ENCODE results near the gene KLHDC9. TPM values are rescaled to one million over a fixed set of nuclear protein-coding genes. Genes with fewer than 3 reads are reported as not detected.

KLHDC9 gene
- total RNA-seq, 1 experiment from 2014 or later = not detected

DNA sequence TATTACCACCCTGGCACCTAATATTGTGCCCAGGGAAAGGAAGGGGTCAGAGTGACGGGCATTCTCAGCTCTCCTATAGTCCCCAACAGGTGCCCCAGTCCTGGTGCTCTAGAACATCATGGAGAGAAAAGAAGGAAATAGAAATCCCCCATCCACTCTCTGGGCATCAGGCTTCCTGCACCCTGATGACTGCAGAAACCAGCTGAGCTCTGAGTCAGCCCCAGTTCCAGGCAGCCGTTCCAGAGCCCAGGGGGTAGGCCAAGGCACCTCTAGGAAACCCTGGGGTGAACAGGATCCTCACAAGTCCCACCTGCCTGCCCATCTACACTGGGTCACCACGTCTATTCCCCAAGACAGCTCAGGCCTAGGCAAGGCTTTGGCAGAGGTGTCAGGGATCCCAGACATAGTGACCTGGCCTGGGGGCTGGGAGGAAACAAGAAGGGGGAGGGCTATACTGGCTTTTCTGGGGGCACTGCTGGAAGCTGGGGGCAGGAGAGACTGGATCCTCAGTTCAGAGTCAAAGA is 9.5 kb upstream of the KLHDC9 start:
- Histone ChIP-seq H3K36me3 (no peaks in the 10 kb centered on the region), H3K4me3 (no peak overlapping the region), H3K9me3 (no peaks in the 10 kb centered on the region), H3K27me3 (no peaks in the 10 kb centered on the region)
- peak; percentile 50 for DNase-seq

- H3K4me3 ChIP-seq = no peak within 1 kb of the TSS
- DNase-seq = no peak
- no peaks in the 10 kb centered on the region for H3K36me3 ChIP-seq
These were observed 8.8 kb upstream of the KLHDC9 start, which contains the start of gene NECTIN4 for GRCh38 chr1:161089251-161089924. Gene NECTIN4, minus strand, starts transcription at chr1:161089558. Its CDS starts 262 bp downstream, at chr1:161089296.

GRCh38 chr1:161089938-161090337 is 8.2 kb upstream of the KLHDC9 start:
- Histone ChIP-seq H3K9me3 (no peaks in the 10 kb centered on the region), H3K4me3 (no peak overlapping the region), H3K36me3 (no peaks in the 10 kb centered on the region), H3K27me3 (no peaks in the 10 kb centered on the region)
- no peak for DNase-seq

More at GRCh38 chr1:161089251-161089924, 8.8 kb upstream of the KLHDC9 start, which contains the start of gene NECTIN4:
- Histone ChIP-seq H3K9me3 (no peaks in the 10 kb centered on the region), H3K27me3 (no peaks in the 10 kb centered on the region)

DNA sequence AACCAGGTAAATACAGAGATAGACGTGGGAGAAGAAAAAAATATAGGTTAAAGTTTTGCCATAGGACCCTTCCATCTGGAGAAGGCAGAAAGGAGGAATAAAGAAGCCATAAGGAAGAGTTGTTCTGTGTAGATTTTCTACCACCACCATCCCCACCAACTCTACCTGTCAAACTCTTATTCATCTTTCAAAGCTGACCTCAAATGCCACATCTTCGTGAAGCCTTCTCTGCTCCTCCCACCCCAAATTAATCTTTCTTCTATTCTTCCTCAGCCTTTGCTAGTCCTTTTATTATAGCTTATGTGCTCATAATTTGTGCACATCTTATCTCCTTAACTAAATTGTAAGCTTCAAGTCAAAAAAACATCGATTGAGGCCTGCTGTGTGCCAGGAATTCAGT is 7.5 kb upstream of the KLHDC9 start:
- no peak for DNase-seq
- no peak overlapping the region for H3K4me3 ChIP-seq
- no peaks in the 10 kb centered on the region for H3K9me3 ChIP-seq
- H3K27me3 ChIP-seq = no peaks in the 10 kb centered on the region
- no peaks in the 10 kb centered on the region; the same call in 1 of the 2 replicates for H3K36me3 ChIP-seq

DNA sequence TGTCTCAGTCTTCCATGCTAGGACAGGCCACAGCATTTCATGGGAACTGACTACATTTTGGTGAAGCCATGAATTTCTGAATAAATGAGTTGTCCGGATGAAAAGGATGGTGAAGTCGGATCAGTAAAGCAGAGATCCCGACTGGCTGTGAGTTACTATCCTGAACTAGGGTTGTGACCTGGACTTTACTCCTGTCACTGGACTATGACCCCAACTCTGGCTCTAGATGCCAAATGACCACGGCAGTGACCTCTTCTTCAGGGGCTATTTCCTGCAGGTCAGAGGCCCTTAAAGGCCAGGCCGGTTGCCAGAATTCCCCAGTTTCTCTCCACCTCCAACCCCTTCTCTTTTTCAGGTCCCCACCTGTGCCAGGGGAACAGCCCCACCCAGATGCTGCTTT is 7.1 kb upstream of the KLHDC9 start:
- no peak for DNase-seq
- H3K36me3 ChIP-seq = no peaks in the 10 kb centered on the region; the same call in 1 of the 2 replicates
- H3K27me3 ChIP-seq = no peaks in the 10 kb centered on the region
- no peaks in the 10 kb centered on the region for H3K9me3 ChIP-seq
- H3K4me3 ChIP-seq = no peak overlapping the region

DNA sequence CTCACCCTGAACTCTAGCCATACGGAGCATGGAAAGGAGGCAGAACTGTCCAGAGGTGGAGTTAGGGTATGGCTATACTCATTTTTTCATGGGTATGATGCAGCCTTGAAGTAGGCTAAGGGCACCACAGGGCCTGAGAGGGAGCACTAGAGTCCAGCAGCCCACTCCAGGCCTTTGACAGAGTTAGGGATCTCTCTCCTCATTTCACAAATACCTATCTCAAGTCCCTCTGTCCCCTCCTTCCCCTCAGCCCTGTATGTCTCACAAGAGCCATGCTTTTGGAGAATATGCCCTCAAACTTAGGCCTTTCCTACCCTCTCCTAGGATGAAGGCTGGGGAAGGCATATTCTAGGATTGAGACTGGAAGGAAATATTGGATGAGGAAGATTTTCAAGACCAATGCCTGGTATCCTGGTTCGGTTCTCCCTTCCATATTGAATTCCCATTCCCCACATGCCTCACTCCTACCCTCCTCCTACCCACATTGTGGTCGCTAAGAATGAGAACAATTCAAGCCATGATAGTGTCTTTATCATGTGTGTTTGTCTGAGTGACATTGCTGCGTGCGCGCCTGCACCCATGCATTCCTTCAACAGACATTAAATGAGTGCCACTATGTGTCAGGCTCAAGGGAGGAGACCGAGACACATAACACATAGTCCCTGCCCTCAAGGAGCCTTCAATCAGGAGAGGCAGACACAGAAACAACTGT is 6.2 kb upstream of the KLHDC9 start:
- DNase-seq = no peak
- H3K9me3 ChIP-seq = no peaks in the 10 kb centered on the region
- no peaks in the 10 kb centered on the region for H3K27me3 ChIP-seq
- no peaks in the 10 kb centered on the region; the same call in 1 of the 2 replicates for H3K36me3 ChIP-seq
- no peak overlapping the region for H3K4me3 ChIP-seq

DNA sequence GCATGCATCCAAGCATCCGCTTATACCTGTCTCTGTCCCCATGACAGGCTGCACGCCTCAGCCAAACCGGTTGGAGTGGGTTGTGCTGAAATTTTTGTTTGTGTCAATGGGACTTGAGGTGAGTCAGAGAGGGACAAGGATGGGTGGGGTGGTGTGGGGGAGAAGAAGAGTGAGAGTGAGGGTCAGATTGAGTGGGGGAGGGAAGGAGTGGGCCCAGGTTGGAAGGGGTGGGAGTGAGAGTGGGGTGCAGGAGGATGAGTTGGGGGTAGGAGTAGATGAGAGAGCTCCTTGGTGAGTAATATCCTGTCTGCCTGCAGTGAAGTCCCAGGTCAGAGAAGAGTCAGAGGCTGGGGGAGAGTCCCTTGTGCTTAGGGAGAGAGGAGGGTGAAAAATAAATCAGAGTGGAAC is 5.5 kb upstream of the KLHDC9 start:
- Histone ChIP-seq H3K27me3 (no peaks in the 10 kb centered on the region), H3K36me3 (no peaks in the 10 kb centered on the region; the same call in 1 of the 2 replicates), H3K9me3 (no peaks in the 10 kb centered on the region), H3K4me3 (no peak overlapping the region)
- DNase-seq = peak; percentile 47

GRCh38 chr1:161094481-161094880 is 3.7 kb upstream of the KLHDC9 start:
- no peaks in the 10 kb centered on the region for H3K27me3 ChIP-seq
- DNase-seq = no peak
- H3K9me3 ChIP-seq = no peaks in the 10 kb centered on the region
- peaks cover 8% of the 10 kb centered on the region for H3K36me3 ChIP-seq
- H3K4me3 ChIP-seq = no peak overlapping the region

- Histone ChIP-seq H3K36me3 (peaks cover 15% of the 10 kb centered on the region), H3K4me3 (no peak overlapping the region), H3K9me3 (no peaks in the 10 kb centered on the region), H3K27me3 (no peaks in the 10 kb centered on the region)
- DNase-seq = no peak
These were observed 2.9 kb upstream of the KLHDC9 start for GRCh38 chr1:161095230-161095629.

- DNase-seq = no peak
- Histone ChIP-seq H3K9me3 (no peaks in the 10 kb centered on the region), H3K36me3 (peaks cover 22% of the 10 kb centered on the region), H3K27me3 (no peaks in the 10 kb centered on the region), H3K4me3 (no peak overlapping the region)
These were observed 2.1 kb upstream of the KLHDC9 start for GRCh38 chr1:161096015-161096414.

DNA sequence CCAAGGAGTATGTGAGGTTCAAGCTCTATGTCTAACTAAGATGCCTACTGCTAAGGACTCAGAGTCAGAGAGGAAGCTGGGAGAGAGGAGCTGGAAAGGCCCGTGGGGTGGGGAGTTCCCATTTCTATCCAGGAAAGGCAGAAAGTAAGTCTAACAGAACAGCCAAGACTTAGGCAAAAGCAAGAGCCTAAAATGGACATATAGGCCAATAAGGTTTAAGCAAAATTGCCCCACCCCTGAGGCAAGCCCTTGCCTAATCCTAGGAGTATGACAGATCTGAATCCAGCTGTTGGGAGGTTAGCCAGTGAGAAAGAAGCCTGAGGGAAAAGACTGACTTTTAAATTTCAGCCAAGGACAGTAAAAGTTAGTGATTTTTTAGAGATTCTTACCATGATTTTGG is 1.6 kb upstream of the KLHDC9 start:
- H3K36me3 ChIP-seq = peaks cover 26% of the 10 kb centered on the region
- peak; percentile 56 for DNase-seq
- no peaks in the 10 kb centered on the region for H3K9me3 ChIP-seq
- H3K4me3 ChIP-seq = no peak overlapping the region
- no peaks in the 10 kb centered on the region for H3K27me3 ChIP-seq

DNA sequence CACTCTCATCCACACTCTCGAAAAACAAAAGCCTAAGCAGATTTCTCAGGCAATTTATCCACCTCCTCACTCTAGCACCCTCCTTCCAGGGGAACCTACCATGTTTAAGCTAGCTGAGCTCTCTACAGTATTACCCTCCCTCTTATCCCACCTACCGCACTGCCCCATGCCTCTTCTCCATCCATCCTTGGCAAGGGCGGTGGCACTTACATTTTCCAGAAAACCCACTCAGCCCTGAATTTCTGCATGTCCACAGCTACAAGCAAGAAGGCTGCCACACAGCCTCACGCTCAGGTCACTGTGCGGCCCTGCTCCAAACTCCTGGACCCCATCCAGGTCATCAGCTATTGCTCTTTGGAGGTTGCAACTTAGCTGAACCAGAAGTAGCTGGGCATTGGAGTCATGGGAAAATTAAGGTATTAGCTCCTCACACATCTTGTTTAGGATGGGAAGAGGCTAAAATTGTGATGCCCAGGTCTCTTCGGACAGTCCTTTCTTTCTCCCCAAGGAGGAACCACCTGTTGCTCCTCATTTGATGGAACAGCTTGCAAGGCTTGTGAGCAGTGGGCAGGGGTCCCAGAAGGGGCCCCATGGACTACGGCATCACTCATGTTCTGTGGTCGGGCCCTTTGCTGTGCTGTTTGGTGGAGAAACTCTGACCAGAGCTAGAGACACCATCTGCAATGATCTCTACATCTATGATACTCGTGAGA is 1.1 kb downstream of the KLHDC9 start:
- Histone ChIP-seq H3K27me3 (no peaks in the 10 kb centered on the region), H3K4me3 (no peak overlapping the region), H3K9me3 (no peaks in the 10 kb centered on the region), H3K36me3 (peaks cover 42% of the 10 kb centered on the region)
- DNase-seq = no peak

GRCh38 chr1:161100556-161100955 is 2.4 kb downstream of the KLHDC9 start:
- no peaks in the 10 kb centered on the region for H3K9me3 ChIP-seq
- DNase-seq = no peak

DNA sequence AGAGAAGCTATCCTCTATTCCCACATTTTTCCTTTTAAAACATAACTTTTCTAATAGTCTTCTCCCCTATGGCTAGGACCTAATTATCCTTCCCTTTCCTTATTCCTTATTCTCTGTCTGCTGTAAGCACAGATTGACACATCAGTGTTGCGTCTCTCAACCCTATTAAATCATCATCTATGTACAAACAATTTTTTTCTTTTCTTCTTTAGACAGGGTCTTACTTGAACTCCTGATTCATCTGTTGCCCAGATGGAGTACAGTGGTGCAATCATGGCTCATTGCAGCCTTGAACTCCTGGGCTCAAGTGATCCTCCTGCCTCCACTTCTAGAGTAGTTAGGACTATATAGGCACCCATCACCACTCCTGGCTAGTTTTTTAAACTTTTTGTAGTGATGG is 8.3 kb downstream of the KLHDC9 start:
- no peaks in the 10 kb centered on the region for H3K27me3 ChIP-seq
- no peaks in the 10 kb centered on the region for H3K9me3 ChIP-seq
- H3K36me3 ChIP-seq = peaks cover 63% of the 10 kb centered on the region
- no peak overlapping the region for H3K4me3 ChIP-seq
- DNase-seq = no peak

More at GRCh38 chr1:161100556-161100955, 2.4 kb downstream of the KLHDC9 start:
- H3K36me3 ChIP-seq = peaks cover 46% of the 10 kb centered on the region
- H3K27me3 ChIP-seq = no peaks in the 10 kb centered on the region
- no peak overlapping the region for H3K4me3 ChIP-seq

DNA sequence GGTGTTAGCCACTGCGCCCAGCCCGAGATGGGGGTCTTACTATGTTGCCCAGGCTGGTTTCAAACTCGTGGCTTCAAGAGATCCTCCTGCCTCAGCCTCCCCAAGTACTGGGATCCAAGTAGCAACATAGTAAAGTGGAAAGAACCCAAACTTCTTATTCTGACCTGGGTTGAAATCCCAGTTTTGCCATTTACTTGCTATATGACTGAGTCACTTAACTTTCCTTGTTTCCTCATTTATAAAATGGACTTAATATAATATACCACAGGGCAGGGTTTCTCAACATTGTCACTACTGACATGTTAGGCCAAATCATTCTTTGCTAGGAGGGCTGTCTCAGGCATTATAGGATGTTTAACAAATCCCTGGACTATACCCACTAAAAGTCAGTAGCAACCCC is 13.0 kb downstream of the KLHDC9 start:
- no peak overlapping the region for H3K4me3 ChIP-seq
- no peaks in the 10 kb centered on the region for H3K27me3 ChIP-seq
- no peak for DNase-seq
- peaks cover 73% of the 10 kb centered on the region for H3K36me3 ChIP-seq
- no peaks in the 10 kb centered on the region for H3K9me3 ChIP-seq

- Histone ChIP-seq H3K27me3 (no peaks in the 10 kb centered on the region), H3K9me3 (no peaks in the 10 kb centered on the region), H3K4me3 (no peak overlapping the region), H3K36me3 (peaks cover 74% of the 10 kb centered on the region)
- DNase-seq = no peak
These were observed 13.4 kb downstream of the KLHDC9 start for GRCh38 chr1:161111527-161111926.

DNA sequence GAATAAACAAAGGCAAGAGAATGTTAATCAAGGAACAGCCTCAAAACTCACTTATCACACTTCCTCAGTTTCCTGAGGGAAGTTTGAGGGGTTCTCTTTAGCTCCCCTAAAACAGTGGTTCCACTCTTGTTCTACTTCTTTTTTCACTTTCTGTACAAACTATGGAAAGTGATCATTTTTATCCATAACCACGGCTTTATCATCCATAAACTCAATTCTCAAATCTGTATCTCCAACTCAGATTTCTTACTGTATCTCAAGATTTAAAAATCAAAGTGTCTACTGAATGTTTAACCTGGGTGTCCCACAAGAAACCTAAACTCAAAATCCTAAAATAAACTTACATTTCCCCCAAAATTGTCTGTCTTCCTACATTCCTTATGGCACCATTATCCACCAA is 15.8 kb downstream of the KLHDC9 start:
- no peak for DNase-seq
- Histone ChIP-seq H3K4me3 (no peak overlapping the region), H3K36me3 (peaks cover 69% of the 10 kb centered on the region), H3K27me3 (no peaks in the 10 kb centered on the region), H3K9me3 (no peaks in the 10 kb centered on the region)

All from MG63 (cell line).